GM19023 (cell line): ENCODE measurements around the gene ACE.
"Not testable (repeated sequence)": the region's sequence is repeated elsewhere in the genome, so short reads cannot be mapped to it uniquely, and the experiment has no call there.

Source experiments
- ATAC-seq: cut with Tn5 transposase; IDR thresholded peaks from one replicate; pipeline ENCODE4 v1.9.1; 2021; ENCODE audit warnings: mild to moderate bottlenecking, moderate library complexity; ENCODE audit not compliant: unreplicated experiment

The ACE gene

DNA sequence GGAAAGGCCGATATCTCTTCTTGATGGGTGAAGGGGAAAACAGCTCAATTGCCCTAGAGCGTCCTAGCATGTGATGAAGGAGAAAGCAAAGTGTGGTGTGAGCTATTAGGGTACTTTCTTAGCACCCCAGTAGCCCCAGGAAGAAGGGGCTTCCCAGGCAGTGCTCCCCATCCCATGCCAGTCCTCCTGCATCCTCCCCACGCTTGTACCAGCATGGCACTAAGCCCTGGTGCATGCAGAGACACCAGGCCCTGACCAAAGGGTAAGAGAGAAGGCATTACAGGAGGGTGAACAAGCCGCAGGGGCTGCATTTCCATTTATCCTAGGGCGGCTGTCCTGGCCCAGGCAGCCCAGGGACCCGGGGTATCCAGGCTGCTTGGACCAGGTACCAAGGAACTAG, 33.8 kb upstream of the ACE start:
- ATAC-seq, result no peak

DNA sequence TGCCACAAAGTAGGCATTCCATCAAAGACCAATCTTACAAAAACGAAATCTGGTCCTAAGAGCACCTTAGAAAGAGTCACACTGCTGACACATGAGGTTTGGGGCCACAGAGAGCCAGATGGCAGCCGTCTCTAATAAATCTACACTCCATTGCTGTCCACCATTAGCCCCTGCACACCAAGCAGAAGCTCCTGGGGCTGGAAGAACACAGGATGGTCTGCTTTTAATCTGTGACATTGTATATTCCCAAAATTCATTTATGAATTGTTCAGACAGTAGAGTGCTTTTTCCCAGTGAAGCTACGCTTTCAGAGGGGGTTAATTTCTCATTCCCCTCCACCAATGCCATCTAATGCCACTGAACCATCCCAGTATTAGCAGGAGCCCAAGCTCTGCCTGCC, 32.4 kb upstream of the ACE start:
- ATAC-seq, result no peak

DNA sequence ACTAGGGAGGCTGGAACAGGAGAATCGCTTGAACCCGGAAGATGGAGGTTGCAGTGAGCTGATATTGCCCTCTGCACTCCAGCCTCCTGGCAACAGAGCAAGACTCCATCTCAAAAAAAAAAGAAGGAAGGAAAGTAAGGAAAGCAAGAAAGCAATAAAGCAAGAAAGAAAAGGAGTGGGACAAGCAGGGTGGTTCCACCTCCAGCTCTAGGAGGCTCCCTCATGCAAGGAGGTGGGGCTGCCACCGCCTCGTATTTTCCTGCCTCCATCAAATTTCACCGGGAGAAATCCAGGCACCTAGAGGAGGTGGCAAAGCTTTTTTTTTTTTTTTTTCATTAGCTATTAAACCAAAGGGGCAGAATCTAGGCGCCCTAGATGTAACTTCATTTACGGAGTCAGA, 31.8 kb upstream of the ACE start:
- no peak for ATAC-seq

DNA sequence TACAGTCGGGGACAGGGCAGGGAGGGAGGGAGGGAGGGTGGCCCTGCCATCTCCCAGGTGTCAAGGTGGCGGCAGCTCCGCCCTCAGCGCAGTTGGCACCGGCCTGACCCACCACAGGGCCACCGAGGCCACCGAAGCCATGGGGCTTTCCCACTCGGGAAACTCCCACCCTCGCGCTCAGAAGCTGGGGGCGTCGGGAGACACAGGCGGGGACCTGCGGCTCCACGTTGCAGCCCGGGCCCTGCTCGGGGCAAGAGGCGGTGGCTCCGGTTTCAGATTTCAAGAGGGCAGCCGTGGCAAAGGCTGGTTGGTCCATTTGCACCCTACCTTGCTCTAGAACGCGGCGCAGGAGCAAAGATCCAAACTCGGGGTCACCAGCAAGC, 31.3 kb upstream of the ACE start:
- ATAC-seq, result peak; percentile 42

DNA sequence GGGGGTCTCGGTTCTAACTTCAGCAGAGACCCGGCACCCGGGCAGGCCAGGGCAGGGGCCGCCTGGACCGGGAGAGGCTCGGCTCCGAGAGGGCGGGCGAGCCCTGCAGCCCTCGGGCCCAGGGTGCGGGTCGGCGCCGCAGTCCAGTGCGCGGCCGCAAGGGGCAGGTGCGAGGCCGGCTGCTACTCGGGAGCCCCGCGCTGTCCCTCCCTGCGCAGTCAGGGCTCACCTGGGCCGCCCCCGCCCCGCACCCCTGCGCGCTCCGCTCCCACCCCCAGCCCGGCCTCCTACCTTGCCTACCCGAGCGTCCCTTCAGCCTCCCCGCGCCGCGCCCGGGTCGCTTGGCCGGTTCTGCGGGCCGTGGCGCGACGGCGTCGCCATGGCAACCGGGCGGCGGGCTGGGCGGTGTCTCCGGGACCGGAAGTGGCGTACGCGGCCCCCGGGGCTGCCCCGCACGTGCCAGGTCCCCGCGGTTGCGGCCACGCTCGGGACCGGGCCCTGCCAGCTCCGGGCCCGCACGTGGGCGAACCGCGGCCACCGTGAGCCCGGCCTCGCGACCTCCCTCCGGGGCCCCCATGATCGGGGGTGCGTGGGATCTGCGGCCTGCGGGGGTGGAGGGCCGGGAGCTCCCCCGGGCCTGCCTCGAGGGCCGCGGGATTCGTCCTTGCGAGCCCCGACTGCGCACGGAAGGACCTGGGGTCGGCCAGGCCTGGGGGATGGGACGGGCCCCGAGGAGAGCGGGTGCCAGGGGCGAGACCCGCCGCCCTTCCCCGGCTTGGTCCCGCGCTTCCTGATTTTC, 30.7 kb upstream of the ACE start, which contains the start of gene CYB561:
TSS of gene CYB561 (minus strand) at position 353 of the 799 bp plus-strand sequence. CDS start 8,759 bp downstream, outside the sequence.
- peak; percentile 60 for ATAC-seq

DNA sequence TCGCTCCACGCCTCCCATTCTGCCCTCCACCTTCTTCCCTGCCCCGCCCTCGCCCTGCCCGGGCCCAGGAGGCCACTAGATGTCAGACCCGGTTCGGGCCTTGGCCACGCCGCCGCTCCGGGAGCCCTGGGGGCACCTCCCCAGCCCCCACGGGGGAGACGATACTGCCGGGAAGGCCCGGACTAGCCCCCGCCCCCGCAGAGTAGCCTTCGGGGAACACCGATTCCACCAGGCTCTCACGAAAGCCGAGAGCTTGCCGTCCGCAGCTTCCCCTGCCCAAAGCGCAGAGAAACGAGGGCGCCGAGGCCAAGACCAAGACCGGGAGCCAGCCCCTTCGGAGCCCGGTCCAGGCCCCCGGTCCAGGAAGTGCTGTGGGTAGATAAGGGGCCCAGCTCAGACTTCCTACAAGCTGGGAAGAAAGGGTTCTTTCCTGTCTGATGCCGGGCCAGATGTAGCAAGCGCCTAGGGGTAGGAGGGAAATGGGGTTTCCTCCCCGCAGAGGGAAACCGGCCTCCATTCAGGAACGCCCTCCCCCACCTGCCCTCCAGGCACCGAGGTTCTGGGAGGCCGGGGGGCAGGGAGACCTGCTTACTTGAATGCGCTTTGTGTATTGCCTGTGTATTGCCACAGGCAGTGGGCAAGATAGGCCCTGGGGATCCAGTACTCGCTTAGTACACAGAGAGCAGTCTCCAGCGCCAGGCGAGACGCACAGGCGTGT, 29.9 kb upstream of the ACE start:
- ATAC-seq, result peak; percentile 27

DNA sequence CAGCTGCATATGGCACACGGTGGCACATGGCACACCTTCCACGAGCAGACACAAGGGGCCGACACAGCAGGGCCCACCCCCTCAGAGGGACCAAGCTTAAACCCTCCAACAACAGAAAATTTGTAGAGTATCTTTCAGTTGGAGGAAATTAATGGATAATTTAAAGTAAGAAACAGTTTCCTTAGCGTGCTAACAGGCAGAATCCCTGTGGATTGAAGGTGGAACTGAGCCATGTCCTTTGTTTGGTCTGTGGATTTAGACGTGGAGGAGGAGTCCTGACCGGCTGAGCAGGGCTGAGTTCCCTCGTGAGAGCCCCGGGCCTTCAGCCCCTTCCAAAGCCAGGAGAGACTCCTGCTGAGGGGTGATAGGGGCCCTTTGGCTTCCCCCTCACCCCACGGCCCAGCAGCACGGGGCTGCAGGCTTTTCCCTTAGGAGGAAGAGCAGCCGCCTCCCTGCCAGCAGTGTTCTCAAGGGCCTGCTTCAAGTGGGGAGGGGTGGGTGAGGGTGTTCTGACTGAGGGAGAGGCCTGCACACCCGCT, 29.3 kb upstream of the ACE start:
- no peak for ATAC-seq

DNA sequence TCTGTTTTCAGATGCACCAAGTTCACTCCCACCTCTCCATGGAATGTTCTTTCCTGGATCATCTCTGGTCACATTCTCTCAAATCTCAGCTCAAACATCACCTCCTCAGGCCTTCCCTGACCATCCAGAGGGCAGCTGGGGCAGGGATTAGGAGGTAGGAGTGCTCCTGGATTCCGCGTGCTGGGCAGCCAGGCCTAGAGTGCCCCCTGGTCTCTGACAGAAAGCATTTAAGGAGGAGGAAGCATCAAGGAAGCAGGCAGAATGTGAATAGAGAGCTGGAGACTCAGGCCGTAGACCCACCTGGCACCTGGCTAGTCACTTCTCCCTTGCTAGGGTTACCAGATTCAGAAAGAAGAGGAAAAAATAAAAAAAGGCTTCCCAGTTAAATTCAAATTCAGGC, 28.2 kb upstream of the ACE start:
- ATAC-seq, result no peak

DNA sequence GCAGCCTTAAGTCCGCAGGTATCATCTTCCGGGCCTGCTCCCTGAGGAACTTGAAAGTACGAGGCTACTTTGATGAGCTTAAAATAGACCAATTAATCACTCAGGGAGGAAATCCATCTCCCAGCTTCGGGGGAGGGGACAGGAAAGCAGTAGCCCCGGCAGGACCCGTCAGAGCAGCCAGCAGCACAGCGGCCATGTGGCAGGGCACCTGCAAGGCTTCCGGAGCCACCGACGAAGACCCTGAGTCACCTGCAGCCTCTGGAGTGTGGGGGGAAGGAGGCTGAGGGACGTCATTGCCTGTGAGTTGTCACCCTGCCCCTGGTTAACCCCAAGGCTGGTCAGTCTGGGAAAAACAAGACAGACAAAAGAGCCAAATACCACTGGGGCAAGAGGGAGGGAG, 26.3 kb upstream of the ACE start:
- no peak for ATAC-seq

DNA sequence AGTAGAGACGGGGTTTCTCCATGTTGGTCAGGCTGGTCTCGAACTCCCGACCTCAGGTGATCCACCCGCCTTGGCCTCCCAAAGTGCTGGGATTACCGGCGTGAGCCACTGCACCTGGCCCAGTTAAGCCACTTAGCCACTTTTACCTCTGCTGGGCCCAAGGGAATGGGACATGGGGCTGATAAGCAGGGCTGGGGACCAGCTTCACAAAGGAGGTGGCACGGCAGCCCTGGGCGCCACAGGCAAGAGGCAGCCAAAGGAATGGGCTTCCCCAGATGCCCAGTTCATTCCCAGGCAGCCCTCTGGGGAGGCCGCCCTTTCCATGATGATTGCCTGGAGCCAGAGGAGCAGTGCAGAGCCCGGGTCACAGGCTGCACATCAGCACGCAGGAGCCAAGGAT, 25.7 kb upstream of the ACE start:
- no peak for ATAC-seq

DNA sequence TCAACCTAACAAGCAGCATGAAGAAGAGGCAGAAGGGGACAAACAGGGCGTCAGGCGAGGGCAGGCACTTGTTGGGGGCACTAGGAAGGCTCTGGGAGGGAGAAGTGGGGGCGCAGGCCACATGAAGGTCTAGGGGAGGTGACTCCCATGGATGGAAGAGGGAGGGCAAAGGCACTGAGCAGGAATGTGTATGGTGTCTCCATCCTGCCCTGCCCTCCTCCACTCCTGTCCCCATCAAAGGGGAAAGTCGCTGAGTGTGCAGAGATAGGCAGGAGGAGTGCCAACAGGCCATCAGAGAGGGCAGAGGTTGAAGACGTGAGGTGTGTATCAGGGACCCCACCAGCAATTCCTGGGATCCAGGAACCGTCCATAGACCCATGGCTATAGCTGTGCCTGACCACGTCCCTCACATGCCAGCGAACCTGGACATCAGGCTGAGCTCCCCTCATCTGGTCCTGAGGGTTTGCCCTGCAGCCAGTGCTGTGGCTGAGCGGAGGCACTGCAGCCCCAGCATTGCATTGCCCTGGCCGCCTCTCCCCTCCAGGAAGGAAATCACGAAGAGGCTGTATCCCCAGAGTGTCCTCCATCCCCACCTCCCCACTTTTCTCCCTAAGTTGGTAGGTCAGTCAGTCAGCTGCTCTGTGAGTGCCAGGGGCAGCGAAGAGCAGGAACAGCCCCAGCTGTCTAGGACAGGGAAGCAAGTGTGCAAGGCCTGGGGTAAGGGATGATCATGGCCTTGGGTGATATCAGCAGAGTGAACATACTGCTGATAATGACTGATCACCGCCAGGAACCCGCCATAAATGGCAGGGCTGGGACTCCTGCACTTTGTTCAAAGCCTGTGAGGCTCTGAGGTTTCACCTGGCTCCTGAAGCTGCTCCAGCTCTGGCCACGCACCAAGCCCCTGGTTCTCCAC, 24.6 kb upstream of the ACE start:
- ATAC-seq, result no peak

DNA sequence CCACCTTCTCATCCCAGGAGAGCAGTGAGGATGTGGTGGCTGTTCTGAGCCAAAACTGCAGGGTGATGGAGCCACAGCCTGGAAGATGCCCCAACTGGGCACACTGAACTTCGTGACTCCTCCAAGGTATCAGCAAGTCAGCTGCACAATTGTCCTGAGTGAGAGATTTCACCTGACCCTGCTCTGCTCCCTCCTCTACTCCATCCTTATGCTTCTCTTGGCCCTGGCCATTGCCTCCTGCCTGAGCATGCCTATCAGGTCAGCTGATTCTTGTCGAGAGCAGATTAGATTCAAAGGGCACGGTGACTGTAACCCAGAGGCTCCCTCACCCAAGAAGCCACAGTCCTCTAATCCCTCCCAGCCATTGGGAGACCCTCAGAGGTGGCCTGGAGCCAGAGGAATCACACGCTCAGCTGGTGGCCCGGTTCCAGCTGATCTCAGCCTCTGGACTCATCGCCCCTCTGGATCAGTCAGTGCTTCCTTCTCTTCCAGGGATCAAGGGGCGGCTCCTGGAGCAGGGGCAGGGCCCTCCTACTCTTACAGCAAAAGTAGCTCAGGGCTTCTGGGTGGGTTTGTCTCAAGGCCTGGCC, 23.8 kb upstream of the ACE start:
- no peak for ATAC-seq

DNA sequence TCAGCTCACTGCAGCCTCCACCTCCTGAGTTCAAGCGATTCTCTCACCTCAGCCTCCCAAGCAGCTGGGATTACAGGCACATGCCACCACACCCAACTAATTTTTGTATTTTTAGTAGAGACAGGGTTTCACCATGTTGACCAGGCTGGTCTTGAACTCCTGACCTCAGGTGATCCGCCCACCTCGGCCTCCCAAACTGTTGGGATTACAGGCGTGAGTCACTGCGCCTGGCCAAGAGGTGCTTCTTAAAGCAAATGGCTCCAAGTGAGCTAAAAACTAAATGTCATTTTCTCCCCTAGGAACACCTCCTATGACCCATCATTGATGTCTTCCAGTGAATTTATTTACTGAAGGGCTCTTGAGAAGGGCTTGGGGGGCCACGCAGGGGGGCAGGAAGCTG, 22.5 kb upstream of the ACE start:
- not testable (repeated sequence) for ATAC-seq

DNA sequence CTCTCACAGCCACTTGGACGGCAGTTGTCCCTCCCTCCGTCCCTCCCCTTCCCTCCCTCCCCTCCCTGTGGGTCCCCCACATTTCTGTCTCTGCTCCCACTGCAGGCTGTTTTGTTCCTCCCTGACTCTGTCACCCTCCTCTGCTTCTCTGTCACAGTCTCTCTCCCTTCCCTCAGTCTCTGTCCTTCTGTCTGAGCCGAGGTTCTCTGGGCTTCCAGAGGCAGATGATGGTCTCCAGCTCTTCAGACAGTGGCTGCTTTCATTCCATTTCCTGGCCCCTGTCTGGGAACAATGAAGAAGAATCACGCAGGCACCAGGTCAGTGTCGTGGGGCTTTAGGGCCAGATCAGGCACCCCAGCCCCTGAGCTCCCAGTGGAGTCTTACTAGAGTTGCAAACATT, 21.9 kb upstream of the ACE start:
- ATAC-seq, result no peak

DNA sequence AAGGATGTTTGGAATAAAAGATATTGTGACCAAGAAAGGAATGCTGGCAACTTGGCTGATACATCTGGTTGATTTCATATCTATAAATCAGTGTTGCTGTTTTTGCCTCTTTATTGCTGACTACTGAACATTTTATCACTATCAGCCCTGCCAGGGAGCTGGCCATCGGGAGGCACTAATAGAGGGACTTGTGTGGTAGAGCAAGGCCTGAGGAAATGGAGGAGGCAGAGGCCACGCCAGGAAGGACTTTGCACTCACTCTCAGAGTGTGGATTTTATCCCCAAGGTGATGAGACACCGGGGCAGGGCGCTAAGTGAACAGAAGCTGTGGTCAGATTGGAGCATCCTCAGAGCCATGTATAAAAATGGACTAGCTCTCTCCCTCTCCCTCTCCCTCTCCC, 21.4 kb upstream of the ACE start:
- ATAC-seq, result no peak

DNA sequence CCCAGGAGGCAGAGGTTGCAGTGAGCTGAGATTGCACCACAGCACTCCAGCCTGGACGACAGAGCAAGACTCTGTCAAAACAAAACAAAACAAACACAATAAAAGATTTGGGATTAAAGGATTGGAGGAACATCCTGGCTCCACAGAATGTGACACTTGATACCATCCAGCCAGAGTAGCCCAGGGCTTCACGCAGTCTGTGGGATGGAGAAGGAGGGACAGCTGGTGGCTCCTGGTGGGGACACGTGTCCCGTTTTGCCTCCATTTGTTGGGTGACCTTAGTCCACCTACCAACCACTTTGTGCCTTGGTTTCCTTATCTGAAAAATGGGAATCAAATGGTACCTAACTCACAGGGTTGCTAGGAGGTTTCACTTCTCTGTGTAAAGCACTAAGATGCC, 18.4 kb upstream of the ACE start:
- ATAC-seq, result no peak

DNA sequence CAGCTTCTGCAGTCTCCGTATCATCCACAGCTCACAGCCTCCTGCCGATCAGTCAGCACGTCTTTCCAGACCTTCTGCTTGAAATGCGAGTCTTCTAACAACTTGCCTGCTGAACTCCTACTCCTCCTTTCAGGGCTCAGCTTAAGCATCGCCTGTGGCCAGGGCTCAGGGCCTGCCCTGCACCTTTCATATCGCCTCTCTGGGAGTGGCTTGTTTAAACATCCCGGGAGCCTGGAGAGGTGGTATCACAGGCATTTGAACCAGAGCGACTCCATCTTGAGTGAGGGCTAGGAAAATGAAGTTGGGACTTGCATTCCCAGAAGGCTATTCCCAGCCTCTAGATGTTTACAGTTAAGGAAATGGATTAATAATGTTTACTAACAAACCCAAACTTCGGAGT, 16.8 kb upstream of the ACE start:
- ATAC-seq, result no peak

DNA sequence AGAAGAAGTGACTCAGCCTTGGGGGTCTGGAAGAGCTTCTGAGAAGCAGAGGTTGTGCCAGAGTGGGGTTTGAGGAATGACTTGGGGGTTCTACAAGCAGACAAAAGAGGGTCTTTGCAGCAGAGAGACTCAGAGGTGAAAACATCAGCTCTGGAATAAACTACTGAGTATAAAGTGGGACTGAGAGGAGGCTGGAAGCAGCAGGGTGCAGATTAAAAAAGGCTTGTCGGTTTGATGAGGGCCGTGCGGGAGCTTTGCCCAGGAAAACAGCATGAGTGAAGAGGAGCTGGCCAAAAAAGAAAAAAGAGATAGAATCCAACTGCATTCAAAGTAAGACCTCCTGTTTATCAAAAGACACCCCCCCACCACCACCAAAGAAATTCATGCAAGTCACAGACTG, 13.1 kb upstream of the ACE start:
- no peak for ATAC-seq

DNA sequence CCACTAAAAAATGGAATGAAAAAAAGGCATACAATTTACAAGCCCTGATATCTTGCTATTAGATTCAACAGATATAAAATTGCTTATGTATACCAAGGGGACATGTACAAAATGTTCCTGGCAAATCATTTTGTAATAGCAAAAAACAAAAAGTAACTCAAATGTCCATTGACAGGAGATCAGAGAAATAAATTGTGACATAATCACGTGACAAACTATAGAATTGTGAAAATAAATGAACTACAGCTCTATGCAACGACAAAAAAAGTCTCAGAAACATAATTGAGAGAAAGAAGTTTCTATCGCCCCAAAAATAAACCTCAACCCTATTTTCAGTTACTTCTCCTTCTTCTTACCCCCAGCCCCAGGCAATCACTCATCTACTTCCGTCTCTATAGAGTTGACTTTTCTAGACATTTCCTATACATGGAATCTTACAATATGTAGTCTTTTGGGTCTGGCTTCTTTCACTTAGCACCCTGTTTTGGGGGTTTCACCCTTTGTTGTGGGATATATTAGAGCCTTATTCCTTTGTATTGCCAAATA, 12.1 kb upstream of the ACE start:
- ATAC-seq, result no peak

DNA sequence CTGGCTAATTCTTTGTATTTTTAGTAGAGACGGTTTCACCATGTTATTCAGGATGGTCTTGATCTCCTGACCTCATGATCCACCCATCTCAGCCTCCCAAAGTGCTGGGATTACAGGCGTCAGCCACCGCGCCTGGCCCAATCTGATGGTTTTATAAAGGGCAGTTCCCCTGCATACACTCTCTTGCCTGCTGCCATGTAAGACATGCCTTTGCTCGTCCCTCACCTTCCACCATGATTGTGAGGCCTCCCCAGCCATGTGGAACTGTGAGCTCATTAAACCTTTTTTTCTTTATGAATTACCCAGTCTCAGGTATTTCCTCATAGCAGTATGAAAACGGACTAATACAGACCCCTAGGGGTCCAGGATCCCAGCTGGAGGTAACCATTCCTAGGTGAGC, 8.8 kb upstream of the ACE start:
- not testable (repeated sequence) for ATAC-seq

DNA sequence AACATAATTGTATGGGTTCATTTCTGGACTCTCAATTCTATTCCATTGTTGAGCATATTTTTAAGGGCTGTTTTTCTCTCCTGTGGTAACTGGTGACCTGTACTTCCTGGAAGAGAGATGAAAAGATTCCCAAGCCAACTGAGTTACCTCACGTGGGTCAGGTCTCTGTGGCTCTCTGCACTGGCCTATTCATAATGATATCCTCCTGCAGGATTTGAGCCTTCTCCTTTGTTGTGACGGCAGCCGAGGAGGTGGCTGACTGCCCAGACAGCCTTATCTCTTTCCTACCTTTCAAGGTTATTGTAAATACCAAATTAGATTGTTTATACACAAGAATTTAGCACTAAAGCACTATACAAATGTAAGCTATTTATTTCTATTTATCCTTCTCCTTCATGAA, 2.7 kb upstream of the ACE start:
- no peak for ATAC-seq
